Neural progenitor cell (in vitro differentiated cells): Measurements from ENCODE around the gene ATF4. TPM values are rescaled to one million over a fixed set of nuclear protein-coding genes. Genes with fewer than 3 reads are reported as not detected.

Experiments
- DNase-seq: peaks from one replicate; pipeline ENCODE4 v3.0.0-alpha.2; 2016; ENCODE audit warnings: low spot score
- H2AFZ ChIP-seq: fragments of 200-600 bp; sonication (generic); replicated peaks from 2 replicates; pipeline ENCODE4 v1.6.1; 2016; ENCODE audit warnings: antibody characterized with exemption
- H3F3A ChIP-seq: fragments of 200-600 bp; sonication (generic); 2 replicates; pipeline ENCODE4 v1.6.1; 2016; ENCODE audit warnings: antibody characterized with exemption, low read depth
- H3K27ac ChIP-seq: fragments of 200-600 bp; sonication (generic); 2 replicates; pipeline ENCODE4 v1.5.1; 2016; ENCODE audit warnings: mild to moderate bottlenecking
- H3K27me3 ChIP-seq: fragments of 200-600 bp; sonication (generic); 2 replicates; pipeline ENCODE4 v1.6.1; 2016; ENCODE audit warnings: mild to moderate bottlenecking, moderate library complexity
- H3K36me3 ChIP-seq: fragments of 200-600 bp; sonication (generic); 2 replicates; pipeline ENCODE4 v1.5.1; 2016
- H3K4me1 ChIP-seq: fragments of 200-600 bp; sonication (generic); 2 replicates; pipeline ENCODE4 v1.6.1; 2016; ENCODE audit warnings: mixed run types
- H3K4me2 ChIP-seq: fragments of 200-600 bp; sonication (generic); 2 replicates; pipeline ENCODE4 v1.6.1; 2016
- H3K4me3 ChIP-seq: fragments of 200-600 bp; sonication (generic); 2 replicates; pipeline ENCODE4 v1.5.1; 2016
- H3K79me2 ChIP-seq: fragments of 200-600 bp; sonication (generic); 2 replicates; pipeline ENCODE4 v1.6.1; 2016; ENCODE audit warnings: low read depth
- H3K9ac ChIP-seq: fragments of 200-600 bp; sonication (generic); 2 replicates; pipeline ENCODE4 v1.6.1; 2016
- H3K9me3 ChIP-seq: fragments of 200-600 bp; sonication (generic); 2 replicates; pipeline ENCODE4 v1.5.1; 2016; ENCODE audit warnings: low read depth
- H4K20me1 ChIP-seq: fragments of 200-600 bp; sonication (generic); 2 replicates; pipeline ENCODE4 v1.6.1; 2016; ENCODE audit warnings: low read depth
- H3K27ac Mint-ChIP-seq: 3 replicates; pipeline ENCODE4 v1.8.0; 2021; ENCODE audit warnings: mixed read lengths
- H3K27me3 Mint-ChIP-seq: 2 replicates; pipeline ENCODE4 v1.8.0; 2022; ENCODE audit warnings: low read depth, mild to moderate bottlenecking, inconsistent platforms, moderate library complexity, mixed read lengths; ENCODE audit not compliant: insufficient read depth
- H3K36me3 Mint-ChIP-seq: 3 replicates; pipeline ENCODE4 v1.8.0; 2021; ENCODE audit warnings: mixed read lengths
- H3K4me1 Mint-ChIP-seq: 3 replicates; pipeline ENCODE4 v1.8.0; 2021; ENCODE audit warnings: mixed read lengths
- H3K4me3 Mint-ChIP-seq: 3 replicates; pipeline ENCODE4 v1.8.0; 2021; ENCODE audit warnings: mild to moderate bottlenecking, moderate library complexity, mixed read lengths
- H3K9me3 Mint-ChIP-seq: 3 replicates; pipeline ENCODE4 v1.8.0; 2020; ENCODE audit warnings: mixed read lengths
- EZH2 ChIP-seq: fragments of 200-600 bp; sonication (generic); IDR thresholded peaks from 2 replicates; pipeline ENCODE4 v1.6.1; 2017; ENCODE audit warnings: antibody characterized with exemption, mild to moderate bottlenecking, moderate library complexity
- EZH2phosphoT487 ChIP-seq: fragments of 200-600 bp; sonication (generic); IDR thresholded peaks from 2 replicates; pipeline ENCODE4 v1.6.1; 2017; ENCODE audit warnings: antibody characterized with exemption
- total RNA-seq: library from RNA; depleted of rRNA; stranded (reverse); fragments of >200 nt; gene quantifications from 2 replicates; pipeline ENCODE4 v1.2.3, GENCODE V29; 2015; ENCODE audit warnings: low replicate concordance
- TF ChIP-seq, protein P1 (sequence below): fragments of 200-600 bp; sonication (generic); IDR thresholded peaks from 2 replicates; pipeline ENCODE4 v1.5.1; 2017; ENCODE audit warnings: antibody characterized with exemption, mild to moderate bottlenecking

Gene ATF4
- total RNA-seq, 1 donor from 2014 or later, result 189 TPM

DNA sequence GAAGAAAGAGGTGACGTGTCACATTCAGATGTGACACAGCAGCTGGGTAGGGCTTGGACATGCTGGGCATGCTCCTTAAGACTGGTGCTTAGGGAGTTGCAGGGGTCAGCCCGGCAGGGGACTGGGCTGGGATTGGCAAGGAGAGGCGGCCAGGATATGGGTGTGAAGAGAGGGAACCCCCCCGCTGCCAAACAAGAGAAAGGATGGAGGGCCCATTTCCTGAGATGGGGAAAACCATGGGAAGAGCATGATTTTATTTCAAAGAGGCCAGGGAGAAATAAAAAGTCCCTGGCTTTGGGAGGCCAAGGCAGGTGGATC lies 5.3 kb downstream of the ATF4 start:
- H3K36me3 Mint-ChIP-seq, result peaks cover 30% of the 10 kb centered on the region
- H4K20me1 ChIP-seq, result peaks cover 95% of the 10 kb centered on the region
- H3K9ac ChIP-seq, result no peak overlapping the region
- peak overlapping the region; percentile 59 for H3K4me3 Mint-ChIP-seq
- no peak overlapping the region for H3K4me3 ChIP-seq
- no peak overlapping the region for H3K4me2 ChIP-seq
- H3F3A ChIP-seq, result peaks cover 90% of the 10 kb centered on the region
- DNase-seq, result no peak
- peaks cover 66% of the 10 kb centered on the region for H3K4me1 Mint-ChIP-seq
- H3K27me3 Mint-ChIP-seq, result peaks cover 14% of the 10 kb centered on the region
- H3K4me1 ChIP-seq, result peaks cover 16% of the 10 kb centered on the region
- no peaks in the 10 kb centered on the region for H3K9me3 Mint-ChIP-seq
- no peaks in the 10 kb centered on the region for H3K9me3 ChIP-seq
- TF ChIP-seq EZH2phosphoT487 (no peak), EZH2 (no peak)
- TF ChIP-seq, protein P1, sequence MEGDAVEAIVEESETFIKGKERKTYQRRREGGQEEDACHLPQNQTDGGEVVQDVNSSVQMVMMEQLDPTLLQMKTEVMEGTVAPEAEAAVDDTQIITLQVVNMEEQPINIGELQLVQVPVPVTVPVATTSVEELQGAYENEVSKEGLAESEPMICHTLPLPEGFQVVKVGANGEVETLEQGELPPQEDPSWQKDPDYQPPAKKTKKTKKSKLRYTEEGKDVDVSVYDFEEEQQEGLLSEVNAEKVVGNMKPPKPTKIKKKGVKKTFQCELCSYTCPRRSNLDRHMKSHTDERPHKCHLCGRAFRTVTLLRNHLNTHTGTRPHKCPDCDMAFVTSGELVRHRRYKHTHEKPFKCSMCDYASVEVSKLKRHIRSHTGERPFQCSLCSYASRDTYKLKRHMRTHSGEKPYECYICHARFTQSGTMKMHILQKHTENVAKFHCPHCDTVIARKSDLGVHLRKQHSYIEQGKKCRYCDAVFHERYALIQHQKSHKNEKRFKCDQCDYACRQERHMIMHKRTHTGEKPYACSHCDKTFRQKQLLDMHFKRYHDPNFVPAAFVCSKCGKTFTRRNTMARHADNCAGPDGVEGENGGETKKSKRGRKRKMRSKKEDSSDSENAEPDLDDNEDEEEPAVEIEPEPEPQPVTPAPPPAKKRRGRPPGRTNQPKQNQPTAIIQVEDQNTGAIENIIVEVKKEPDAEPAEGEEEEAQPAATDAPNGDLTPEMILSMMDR, result no peak
- peak overlapping the region; percentile 3 for H3K27ac ChIP-seq
- H3K27me3 ChIP-seq, result no peaks in the 10 kb centered on the region
- peaks cover 52% of the 10 kb centered on the region for H3K79me2 ChIP-seq
- no peak overlapping the region for H2AFZ ChIP-seq
- no peak overlapping the region for H3K27ac Mint-ChIP-seq
- peaks cover 8% of the 10 kb centered on the region for H3K36me3 ChIP-seq

DNA sequence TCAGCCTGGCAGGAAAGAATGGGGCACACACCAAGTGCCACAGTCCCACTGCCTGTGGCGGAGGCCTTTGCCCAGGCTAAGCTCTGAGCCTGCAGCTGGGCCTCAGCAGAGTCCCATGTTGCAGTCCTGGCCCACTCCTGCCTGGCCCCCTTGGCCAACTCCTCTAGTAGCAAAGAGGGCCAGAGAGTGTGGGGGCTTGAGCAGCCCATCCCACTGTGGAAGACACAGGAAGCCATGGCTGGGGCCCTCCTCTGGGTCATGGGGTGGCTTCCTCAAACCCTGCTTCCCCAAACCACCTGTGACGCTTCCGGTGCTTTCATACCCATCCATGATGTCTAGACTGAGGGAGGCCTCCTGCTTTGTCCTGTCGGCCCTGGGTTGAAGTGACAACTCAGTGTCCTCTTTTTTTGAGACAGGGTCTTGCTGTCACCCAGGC lies 6.4 kb downstream of the ATF4 start:
- H3K4me1 Mint-ChIP-seq, result peaks cover 69% of the 10 kb centered on the region
- peak; percentile 25 for DNase-seq
- peaks cover 10% of the 10 kb centered on the region for H3K27me3 Mint-ChIP-seq
- Histone ChIP-seq H3K4me3 (no peak overlapping the region), H3K9me3 (no peaks in the 10 kb centered on the region), H3K27me3 (no peaks in the 10 kb centered on the region), H3K36me3 (peaks cover 2% of the 10 kb centered on the region), H2AFZ (no peak overlapping the region), H3K79me2 (peaks cover 52% of the 10 kb centered on the region), H3F3A (peaks cover 87% of the 10 kb centered on the region), H3K4me2 (no peak overlapping the region), H3K27ac (no peak overlapping the region), H4K20me1 (peaks cover 93% of the 10 kb centered on the region), H3K4me1 (peaks cover 20% of the 10 kb centered on the region), H3K9ac (no peak overlapping the region)
- H3K4me3 Mint-ChIP-seq, result peak overlapping the region; percentile 13
- peaks cover 22% of the 10 kb centered on the region for H3K36me3 Mint-ChIP-seq
- H3K9me3 Mint-ChIP-seq, result no peaks in the 10 kb centered on the region
- no peak overlapping the region for H3K27ac Mint-ChIP-seq
- TF ChIP-seq EZH2, result no peak

DNA sequence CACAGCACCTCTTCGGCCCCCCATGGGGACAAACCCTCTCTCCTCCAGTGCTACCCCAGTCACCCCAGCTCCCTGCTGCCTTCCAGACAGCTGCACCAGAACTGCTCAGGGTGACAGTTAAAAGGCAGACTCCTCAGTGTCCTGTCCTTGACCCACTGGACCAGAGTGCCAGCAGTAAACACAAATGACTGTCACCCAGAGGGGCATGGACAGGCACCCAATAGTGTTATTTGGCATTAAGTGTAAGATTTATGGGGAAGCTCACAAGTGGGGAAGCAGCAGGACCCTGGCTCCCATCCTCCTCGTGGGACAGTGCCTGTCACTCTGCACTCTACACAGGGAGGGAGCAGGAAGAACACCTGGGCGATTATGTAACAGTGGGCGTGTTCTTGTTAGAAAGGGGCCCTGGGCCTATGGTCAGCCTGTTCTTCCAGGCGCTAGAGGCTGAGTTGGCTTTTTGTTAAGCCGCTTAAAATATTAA lies 7.2 kb downstream of the ATF4 start:
- Histone ChIP-seq H3K4me3 (no peak overlapping the region), H3K4me1 (peaks cover 15% of the 10 kb centered on the region), H3K4me2 (no peak overlapping the region), H2AFZ (no peak overlapping the region), H4K20me1 (peaks cover 85% of the 10 kb centered on the region), H3K36me3 (no peaks in the 10 kb centered on the region), H3K27me3 (no peaks in the 10 kb centered on the region), H3K79me2 (peaks cover 50% of the 10 kb centered on the region), H3K27ac (no peak overlapping the region), H3K9me3 (no peaks in the 10 kb centered on the region), H3K9ac (no peak overlapping the region), H3F3A (peaks cover 80% of the 10 kb centered on the region)
- peaks cover 10% of the 10 kb centered on the region for H3K27me3 Mint-ChIP-seq
- TF ChIP-seq EZH2phosphoT487, result no peak
- TF ChIP-seq, protein P1, result no peak
- no peak for TF ChIP-seq EZH2
- DNase-seq, result no peak
- peaks cover 14% of the 10 kb centered on the region for H3K36me3 Mint-ChIP-seq
- H3K4me1 Mint-ChIP-seq, result peaks cover 65% of the 10 kb centered on the region
- peak overlapping the region; percentile 53 for H3K27ac Mint-ChIP-seq
- no peaks in the 10 kb centered on the region for H3K9me3 Mint-ChIP-seq
- peak overlapping the region; percentile 14 for H3K4me3 Mint-ChIP-seq

DNA sequence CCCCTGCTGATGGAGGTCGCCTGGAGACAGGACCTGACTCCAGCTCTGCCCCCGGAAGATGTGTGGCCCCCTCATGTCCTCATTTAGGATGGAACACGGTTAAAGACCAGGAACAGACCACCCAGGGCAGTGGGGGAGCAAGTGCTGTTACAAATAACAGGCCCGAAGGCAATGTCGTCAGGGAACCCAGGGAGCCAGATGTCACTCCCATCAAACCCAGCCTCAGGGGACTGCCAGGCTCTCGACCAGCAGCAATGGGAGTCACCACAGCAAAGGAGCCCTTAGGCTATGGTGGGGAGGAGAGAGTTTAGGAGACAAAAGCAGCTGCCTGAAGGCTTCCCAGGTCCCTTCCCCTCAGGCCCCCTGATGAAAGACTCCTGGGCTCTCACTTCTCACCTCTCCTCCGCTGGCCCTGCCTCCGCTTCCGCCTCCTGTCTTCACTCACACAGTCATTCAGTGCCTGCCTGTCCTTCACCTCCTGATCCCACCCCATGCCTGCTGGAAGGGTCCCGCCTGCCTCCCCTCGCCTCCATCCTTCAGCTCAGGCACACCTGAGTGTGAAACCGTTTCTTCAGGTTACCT lies 7.8 kb downstream of the ATF4 start:
- H3K9ac ChIP-seq, result no peak overlapping the region
- H4K20me1 ChIP-seq, result peaks cover 79% of the 10 kb centered on the region
- H3K4me2 ChIP-seq, result no peak overlapping the region
- Mint-ChIP-seq H3K4me1 (peaks cover 59% of the 10 kb centered on the region), H3K36me3 (peaks cover 8% of the 10 kb centered on the region), H3K9me3 (no peaks in the 10 kb centered on the region), H3K27me3 (peaks cover 6% of the 10 kb centered on the region), H3K4me3 (peak overlapping the region; percentile 66), H3K27ac (peak overlapping the region; percentile 53)
- H3K27ac ChIP-seq, result no peak overlapping the region
- TF ChIP-seq, protein P1, result no peak
- TF ChIP-seq EZH2 (no peak), EZH2phosphoT487 (no peak)
- H3K4me3 ChIP-seq, result no peak overlapping the region
- no peaks in the 10 kb centered on the region for H3K36me3 ChIP-seq
- H3F3A ChIP-seq, result peaks cover 76% of the 10 kb centered on the region
- no peaks in the 10 kb centered on the region for H3K27me3 ChIP-seq
- no peak overlapping the region for H2AFZ ChIP-seq
- peaks cover 10% of the 10 kb centered on the region for H3K4me1 ChIP-seq
- H3K9me3 ChIP-seq, result no peaks in the 10 kb centered on the region
- peaks cover 44% of the 10 kb centered on the region for H3K79me2 ChIP-seq
- no peak for DNase-seq
